Transverse colon (tissue), 4 donors: ENCODE measurements around the gene MEGF11. TPM values are rescaled to one million over a fixed set of nuclear protein-coding genes. Genes with fewer than 3 reads are reported as not detected.

Experiments used
- DNase-seq: peaks from one replicate; pipeline ENCODE4 v3.0.0-alpha.2; 2019
- H3K27ac ChIP-seq, 4 donors: fragments of 200-600 bp; sonication (generic); 2 replicates each; pipeline ENCODE4 v1.5.1; 2016 to 2018; ENCODE audit warnings: inconsistent platforms in 4 of 4
- H3K27me3 ChIP-seq: fragments of 200-600 bp; sonication (generic); 2 replicates; pipeline ENCODE4 v1.5.1; 2017; ENCODE audit warnings: inconsistent platforms
- H3K36me3 ChIP-seq, 4 donors: fragments of 200-600 bp; sonication (generic); 2 replicates each; pipeline ENCODE4 v1.5.1; 2017 to 2019; ENCODE audit warnings: inconsistent platforms in 4 of 4
- H3K4me1 ChIP-seq, 4 donors: fragments of 200-600 bp; sonication (generic); 2 replicates each; pipeline ENCODE4 v1.5.1; 2017 to 2020; ENCODE audit warnings: inconsistent platforms in 4 of 4
- H3K4me3 ChIP-seq, 4 donors: fragments of 200-600 bp; sonication (generic); 1 replicate in 1 of 4; 2 replicates in 3 of 4; pipeline versions ENCODE4 v1.5.1 to v1.6.1; 2017 to 2019; ENCODE audit warnings: inconsistent platforms in 4 of 4
- H3K9me3 ChIP-seq, 2 donors: fragments of 200-600 bp; sonication (generic); 2 replicates each; pipeline ENCODE4 v1.5.1; 2017 to 2019; ENCODE audit warnings: inconsistent platforms in 2 of 2
- CTCF ChIP-seq, 5 experiments: fragments of 200-600 bp in 3 of 5; fragments of 450-650 bp in 2 of 5; sonication (generic) in 3 of 5; IDR thresholded peaks; 1 replicate in 2 of 5; 2 replicates in 3 of 5; pipeline ENCODE4 v1.5.1; 2016 to 2017; ENCODE audit warnings: antibody characterized with exemption in 5 of 5, inconsistent platforms in 3 of 5, mild to moderate bottlenecking in 2 of 5, moderate library complexity in 1 of 5
- EP300 ChIP-seq: sonication (generic); formaldehyde crosslinking; IDR thresholded peaks from one replicate; pipeline ENCODE4 v1.6.1; 2017; ENCODE audit warnings: antibody characterized with exemption, low read depth
- POLR2A ChIP-seq: fragments of 450-650 bp; IDR thresholded peaks from one replicate; pipeline ENCODE4 v1.6.1; 2016; ENCODE audit warnings: antibody characterized with exemption, mild to moderate bottlenecking, moderate library complexity
- POLR2AphosphoS5 ChIP-seq, 3 donors: sonication (generic); formaldehyde crosslinking; IDR thresholded peaks; one replicate each; pipeline ENCODE4 v1.6.1; 2016; ENCODE audit warnings: antibody characterized with exemption in 3 of 3
- WGBS, 2 donors: methylation state at CpG; one replicate each; pipeline ENCODE4 v1.1.5; 2018; ENCODE audit warnings: low coverage in 1 of 2; 5-methylcytosine and 5-hydroxymethylcytosine counted together
- in situ Hi-C, 4 donors: fragments of 200-750 bp; cut with MboI; loops; one replicate each; pipeline versions ENCODE4 v1.15.0 to v1.15.1; 2017; ENCODE audit warnings: low sequenced_read_pairs in 3 of 4, low pct_ligation_motif_present in 1 of 4, low pct_unique_long_range_greater_than_20kb in 1 of 4
- intact Hi-C: fragments of 100-400 bp; cut with DNase I; formaldehyde crosslinking; loops from one replicate; pipeline ENCODE4 v1.15.1; 2023; ENCODE audit warnings: low total_unique reads
- total RNA-seq, 4 donors: library from RNA; depleted of rRNA; stranded (reverse); fragments of >200 nt; gene quantifications; one replicate each; pipeline ENCODE4 v1.1.0, GENCODE V29; 2016

Gene MEGF11
- total RNA-seq, 4 donors from 2014 or later, result 0.16 TPM; not detected in 3

- Histone ChIP-seq H3K27me3 (peaks cover 5% of the 10 kb centered on the region), H3K4me1 (no peaks in the 10 kb centered on the region), H3K4me3 (no peak overlapping the region), H3K36me3 (no peaks in the 10 kb centered on the region), H3K9me3 (no peaks in the 10 kb centered on the region), H3K27ac (no peak overlapping the region)
- intact Hi-C loops, result no loop called here
- TF ChIP-seq CTCF (IDR thresholded peaks at IDR 0.05) (no peak), EP300 (no peak), POLR2AphosphoS5 (IDR thresholded peaks at IDR 0.05) (no peak), POLR2A (no peak)
- WGBS, 2 donors, result 44 to 63% methylated on average over 2 to 6 of the region's 6 CpGs
- in situ Hi-C loops, result no loop called here
- DNase-seq, result no peak
Observed at GRCh38 chr15:66229790-66230465, 23.6 kb downstream of the MEGF11 start.

GRCh38 chr15:66228807-66229735 is 24.5 kb downstream of the MEGF11 start:
- H3K27me3 ChIP-seq, result no peaks in the 10 kb centered on the region
- DNase-seq, result no peak
- in situ Hi-C loops (no loop called here), intact Hi-C loops (no loop called here)
- TF ChIP-seq POLR2A (no peak), POLR2AphosphoS5 (IDR thresholded peaks at IDR 0.05) (no peak), EP300 (no peak), CTCF (IDR thresholded peaks at IDR 0.05) (no peak)
- H3K9me3 ChIP-seq, result no peaks in the 10 kb centered on the region
- no peak overlapping the region for H3K4me3 ChIP-seq
- H3K4me1 ChIP-seq, result no peaks in the 10 kb centered on the region
- no peak overlapping the region for H3K27ac ChIP-seq
- WGBS, 2 donors, result 73 to 90% methylated on average over 3 to 13 of the region's 13 CpGs
- H3K36me3 ChIP-seq, result no peaks in the 10 kb centered on the region

- Histone ChIP-seq H3K9me3 (no peaks in the 10 kb centered on the region), H3K36me3 (no peaks in the 10 kb centered on the region), H3K4me1 (no peaks in the 10 kb centered on the region), H3K27ac (no peak overlapping the region), H3K27me3 (peaks cover 6% of the 10 kb centered on the region), H3K4me3 (no peak overlapping the region)
- TF ChIP-seq POLR2AphosphoS5 (IDR thresholded peaks at IDR 0.05) (no peak), EP300 (no peak), CTCF (IDR thresholded peaks at IDR 0.05) (no peak), POLR2A (no peak)
- DNase-seq, result no peak
- WGBS, 2 donors, result 79 to 100% methylated on average over 3 to 8 of the region's 8 CpGs
- intact Hi-C loops (no loop called here), in situ Hi-C loops (no loop called here)
Observed at GRCh38 chr15:66226736-66227135, 26.8 kb downstream of the MEGF11 start.

- in situ Hi-C loops, result no loop called here
- Histone ChIP-seq H3K9me3 (no peaks in the 10 kb centered on the region), H3K27ac (no peak overlapping the region), H3K27me3 (peaks cover 6% of the 10 kb centered on the region), H3K36me3 (no peaks in the 10 kb centered on the region), H3K4me3 (no peak overlapping the region), H3K4me1 (no peaks in the 10 kb centered on the region)
- DNase-seq, result no peak
- no peak for TF ChIP-seq EP300
- TF ChIP-seq CTCF (IDR thresholded peaks at IDR 0.05), result no peak
- TF ChIP-seq POLR2AphosphoS5 (IDR thresholded peaks at IDR 0.05), result no peak
- TF ChIP-seq POLR2A, result no peak
- 87% methylated on average over 10 of the region's 10 CpGs; no CpG with 5 or more reads in 1 of the 2 donors for WGBS, 2 donors
- intact Hi-C loops, result no loop called here
Observed at GRCh38 chr15:66225656-66226274, 27.8 kb downstream of the MEGF11 start.
